Measurements from ENCODE around the gene CDKAL1.
"Not testable (repeated sequence)": the region's sequence is repeated elsewhere in the genome, so short reads cannot be mapped to it uniquely, and the experiment has no call there.

Gene CDKAL1

GRCh38 chr6:21024616-21025015 is 490.4 kb downstream of the CDKAL1 start:
- DNase-seq (ENCODE audit: low spot score): no peak

GRCh38 chr6:21026576-21027273 is 492.5 kb downstream of the CDKAL1 start:
- no peak for DNase-seq (ENCODE audit: low spot score)

- DNase-seq (ENCODE audit: low spot score): no peak
These were observed 493.2 kb downstream of the CDKAL1 start for GRCh38 chr6:21027507-21027906.

- no peak for DNase-seq (ENCODE audit: low spot score)
These were observed 496.9 kb downstream of the CDKAL1 start for GRCh38 chr6:21031182-21031581.

- no peak for DNase-seq (ENCODE audit: low spot score)
These were observed 498.8 kb downstream of the CDKAL1 start for GRCh38 chr6:21033084-21033483.

- DNase-seq (ENCODE audit: low spot score): no peak
These were observed 499.3 kb downstream of the CDKAL1 start for GRCh38 chr6:21033575-21034026.

GRCh38 chr6:21034345-21034744 is 500.1 kb downstream of the CDKAL1 start:
- no peak for DNase-seq (ENCODE audit: low spot score)

GRCh38 chr6:21037453-21037852 is 503.2 kb downstream of the CDKAL1 start:
- DNase-seq (ENCODE audit: low spot score): no peak

GRCh38 chr6:21039926-21040325 is 505.7 kb downstream of the CDKAL1 start:
- no peak for DNase-seq (ENCODE audit: low spot score)

GRCh38 chr6:21045135-21045700 is 511.0 kb downstream of the CDKAL1 start:
- DNase-seq (ENCODE audit: low spot score): no peak

- DNase-seq (ENCODE audit: low spot score): no peak
These were observed 512.0 kb downstream of the CDKAL1 start for GRCh38 chr6:21046276-21046675.

- DNase-seq (ENCODE audit: low spot score): no peak
These were observed 513.8 kb downstream of the CDKAL1 start for GRCh38 chr6:21048047-21048446.

GRCh38 chr6:21049148-21049547 is 514.9 kb downstream of the CDKAL1 start:
- no peak for DNase-seq (ENCODE audit: low spot score)

GRCh38 chr6:21049572-21049971 is 515.3 kb downstream of the CDKAL1 start:
- no peak for DNase-seq (ENCODE audit: low spot score)

GRCh38 chr6:21050935-21051334 is 516.7 kb downstream of the CDKAL1 start:
- no peak for DNase-seq (ENCODE audit: low spot score)

GRCh38 chr6:21051777-21052176 is 517.5 kb downstream of the CDKAL1 start:
- DNase-seq (ENCODE audit: low spot score): no peak

- DNase-seq (ENCODE audit: low spot score): no peak
These were observed 519.4 kb downstream of the CDKAL1 start for GRCh38 chr6:21053612-21054011.

- not testable (repeated sequence) for DNase-seq (ENCODE audit: low spot score)
These were observed 521.2 kb downstream of the CDKAL1 start for GRCh38 chr6:21055480-21055879.

- no peak for DNase-seq (ENCODE audit: low spot score)
These were observed 527.6 kb downstream of the CDKAL1 start for GRCh38 chr6:21061892-21062291.

- no peak for DNase-seq (ENCODE audit: low spot score)
These were observed 530.6 kb downstream of the CDKAL1 start for GRCh38 chr6:21064756-21065340.

GRCh38 chr6:21067521-21067920 is 533.3 kb downstream of the CDKAL1 start:
- DNase-seq (ENCODE audit: low spot score): no peak

- no peak for DNase-seq (ENCODE audit: low spot score)
These were observed 536.4 kb downstream of the CDKAL1 start for GRCh38 chr6:21070620-21071019.

- DNase-seq (ENCODE audit: low spot score): no peak
These were observed 537.7 kb downstream of the CDKAL1 start for GRCh38 chr6:21071780-21072468.

Data from CD4-positive, alpha-beta T cell treated with Interleukin-2 at 100 ng/mL for 4 hours (primary cell).